OCI-LY3 (cell line): ENCODE data around the gene ITGA3.

Source experiments
- CTCF ChIP-seq: fragments of 200-600, 300-600 bp; sonication (generic); IDR thresholded peaks from 2 replicates; pipeline ENCODE4 v1.5.1; 2014; ENCODE audit warnings: antibody characterized with exemption, low read length, low read depth
- EZH2phosphoT487 ChIP-seq: fragments of 200-600 bp; shearing (Covaris generic); IDR thresholded peaks from 2 replicates; pipeline ENCODE4 v1.6.1; 2018; ENCODE audit warnings: antibody characterized with exemption, mixed run types, low read depth

- no peak for TF ChIP-seq CTCF
- no peak for TF ChIP-seq EZH2phosphoT487
Measured at GRCh38 chr17:50098583-50098982, 42.7 kb downstream of the ITGA3 start.
